ENCODE results near the gene CLDND1.

CLDND1 gene

GRCh38 chr3:98551236-98551635, 28.5 kb upstream of the CLDND1 start:
- no peak for DNase-seq

DNA sequence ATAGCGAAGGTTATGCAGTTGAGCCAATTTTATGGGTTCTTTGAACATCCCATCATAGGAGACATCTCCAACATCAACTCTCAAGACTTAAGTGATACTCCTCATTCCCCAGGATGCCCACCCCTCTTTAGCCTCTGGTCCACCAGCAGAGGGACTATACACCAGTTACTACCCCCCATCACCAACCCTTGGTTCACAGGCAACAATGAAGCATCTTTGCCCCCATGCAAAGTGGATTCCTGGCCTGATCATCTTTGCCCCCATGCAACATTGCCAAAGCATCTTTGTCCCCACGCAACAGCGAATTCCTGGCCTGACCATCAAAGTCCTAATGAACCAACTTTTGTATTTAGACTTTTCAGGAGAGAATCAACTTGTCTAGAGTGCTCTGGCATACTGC, 28.1 kb upstream of the CLDND1 start:
- DNase-seq: no peak

DNA sequence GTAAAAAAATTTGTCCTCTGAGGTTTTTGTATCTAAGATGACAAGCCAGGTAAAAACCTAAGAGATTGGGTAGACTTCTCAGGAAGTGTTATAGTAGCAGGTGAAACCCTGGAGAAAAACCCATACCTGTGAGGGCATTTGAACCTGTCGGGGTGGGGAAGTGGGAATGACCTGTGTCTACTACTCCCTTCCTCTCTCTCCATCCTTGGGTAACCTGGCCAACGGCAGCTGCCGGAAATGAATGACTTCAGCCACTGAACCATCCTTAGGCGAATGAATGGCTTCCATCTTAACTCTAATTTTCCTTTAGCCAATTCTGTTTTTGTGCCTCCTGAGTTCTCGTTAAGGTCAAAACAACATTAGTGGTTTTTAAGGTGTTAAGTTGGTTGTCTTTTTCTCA, 25.8 kb upstream of the CLDND1 start:
- no peak for DNase-seq

GRCh38 chr3:98545940-98546339, 23.2 kb upstream of the CLDND1 start:
- DNase-seq: no peak

DNA sequence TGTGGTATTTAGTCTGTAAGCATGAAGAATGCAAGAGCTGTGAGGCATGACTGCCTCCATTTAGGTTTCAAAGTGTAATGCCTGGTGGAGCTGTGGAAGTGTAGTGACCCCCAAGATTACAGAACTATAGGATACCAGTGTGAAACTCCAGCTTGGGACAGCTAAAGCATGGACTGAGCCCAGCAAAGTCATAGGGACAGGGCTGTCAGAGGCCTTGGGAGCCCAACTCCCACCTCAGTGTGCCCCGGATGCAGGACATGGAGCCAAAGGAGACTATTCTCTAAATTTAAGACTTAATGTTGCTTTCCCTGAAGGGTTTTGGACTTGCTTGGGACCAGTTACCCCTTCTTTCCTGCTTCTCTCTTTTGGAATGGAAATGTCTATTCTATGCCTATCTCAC, 19.9 kb upstream of the CLDND1 start:
- no peak for DNase-seq

DNA sequence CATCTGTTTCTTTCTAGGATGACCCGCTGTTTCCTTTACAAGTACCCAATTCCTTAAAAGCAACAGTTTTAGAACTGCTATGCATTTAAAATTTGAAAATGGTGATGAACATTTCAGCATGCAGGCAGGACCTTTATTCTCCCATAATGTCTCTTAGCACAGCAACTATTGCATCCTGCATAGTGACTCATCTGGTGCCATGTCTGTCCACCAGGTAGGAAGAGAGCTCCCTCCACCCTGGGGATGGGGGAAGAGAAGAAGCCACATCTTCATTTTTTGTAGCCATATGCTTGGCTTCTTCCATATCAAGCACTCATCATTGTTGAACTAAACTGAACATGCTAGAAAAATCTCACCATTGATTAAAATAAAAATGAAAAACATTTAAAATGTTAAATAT, 19.0 kb upstream of the CLDND1 start:
- no peak for DNase-seq

GRCh38 chr3:98540346-98540745, 17.6 kb upstream of the CLDND1 start:
- DNase-seq: no peak

GRCh38 chr3:98536456-98537017, 13.8 kb upstream of the CLDND1 start:
- DNase-seq: no peak

GRCh38 chr3:98534734-98535133, 12.0 kb upstream of the CLDND1 start:
- DNase-seq: no peak

- no peak for DNase-seq
Measured at GRCh38 chr3:98534168-98534567, 11.5 kb upstream of the CLDND1 start.

- no peak for DNase-seq
Measured at GRCh38 chr3:98532709-98533571, 10.2 kb upstream of the CLDND1 start.

DNA sequence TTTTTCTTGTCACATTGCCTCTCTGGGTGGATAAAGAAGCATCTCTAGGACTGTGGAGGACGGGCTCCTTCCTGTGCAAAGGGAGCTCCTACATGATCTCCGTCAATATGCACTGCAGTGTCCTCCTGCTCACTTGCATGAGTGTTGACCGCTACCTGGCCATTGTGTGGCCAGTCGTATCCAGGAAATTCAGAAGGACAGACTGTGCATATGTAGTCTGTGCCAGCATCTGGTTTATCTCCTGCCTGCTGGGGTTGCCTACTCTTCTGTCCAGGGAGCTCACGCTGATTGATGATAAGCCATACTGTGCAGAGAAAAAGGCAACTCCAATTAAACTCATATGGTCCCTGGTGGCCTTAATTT, 9.6 kb upstream of the CLDND1 start:
- no peak for DNase-seq

DNA sequence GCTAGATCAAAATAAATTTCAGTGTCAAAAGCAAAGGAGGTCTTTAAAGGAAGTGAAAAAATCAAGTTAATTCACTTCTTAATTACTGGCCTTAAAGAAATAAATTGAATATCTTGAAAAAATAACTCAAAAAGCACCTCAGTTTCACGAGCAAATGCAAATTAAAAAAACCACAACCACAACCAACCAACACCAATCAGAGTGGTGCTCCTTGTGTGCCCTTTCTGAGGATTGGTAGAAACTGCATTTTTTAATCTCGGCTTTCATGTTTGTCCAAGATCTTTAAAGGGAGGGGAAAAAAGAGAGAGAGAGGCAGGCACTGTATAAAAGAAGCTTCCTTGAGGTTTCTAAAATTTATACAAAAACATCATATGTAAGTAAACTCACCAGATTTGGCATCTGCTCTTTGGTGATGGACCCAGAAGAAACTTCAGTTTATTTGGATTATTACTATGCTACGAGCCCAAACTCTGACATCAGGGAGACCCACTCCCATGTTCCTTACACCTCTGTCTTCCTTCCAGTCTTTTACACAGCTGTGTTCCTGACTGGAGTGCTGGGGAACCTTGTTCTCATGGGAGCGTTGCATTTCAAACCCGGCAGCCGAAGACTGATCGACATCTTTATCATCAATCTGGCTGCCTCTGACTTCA, 9.0 kb upstream of the CLDND1 start, which contains the start of gene GPR15:
GPR15 (plus strand) TSS at position 357 of the 653 bp plus-strand sequence; CDS start at position 413, 56 bp downstream.
- no peak for DNase-seq

GRCh38 chr3:98530676-98531075, 8.0 kb upstream of the CLDND1 start:
- no peak for DNase-seq

DNA sequence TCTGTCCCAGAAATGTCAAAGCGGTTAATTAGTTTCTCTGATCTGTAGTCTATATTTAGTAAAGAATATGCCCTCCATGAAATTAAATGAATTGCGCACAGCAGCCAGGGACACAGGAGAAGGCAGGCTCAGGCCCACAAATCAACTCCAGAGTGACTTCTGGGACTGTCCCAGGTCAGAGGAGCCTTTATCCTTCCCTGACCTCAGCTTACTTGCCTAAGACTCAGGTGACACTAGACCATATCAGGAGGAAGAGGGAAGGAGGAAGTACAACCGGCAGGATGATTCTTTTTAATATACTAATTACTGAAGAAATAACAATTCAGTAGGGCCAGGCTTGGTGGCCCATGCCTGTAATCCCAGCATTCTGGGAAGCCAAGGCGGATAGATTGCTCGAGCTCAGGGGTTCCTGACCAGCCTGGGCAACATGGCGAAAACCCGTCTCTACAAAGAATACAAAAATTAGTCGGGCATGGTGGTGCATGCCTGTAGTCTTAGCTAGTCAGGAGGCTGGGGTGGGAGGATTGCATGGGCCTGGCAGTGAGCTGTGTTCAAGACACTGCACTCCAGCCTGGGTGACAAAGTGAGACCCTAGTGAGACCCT, 7.3 kb upstream of the CLDND1 start:
- DNase-seq: no peak

DNA sequence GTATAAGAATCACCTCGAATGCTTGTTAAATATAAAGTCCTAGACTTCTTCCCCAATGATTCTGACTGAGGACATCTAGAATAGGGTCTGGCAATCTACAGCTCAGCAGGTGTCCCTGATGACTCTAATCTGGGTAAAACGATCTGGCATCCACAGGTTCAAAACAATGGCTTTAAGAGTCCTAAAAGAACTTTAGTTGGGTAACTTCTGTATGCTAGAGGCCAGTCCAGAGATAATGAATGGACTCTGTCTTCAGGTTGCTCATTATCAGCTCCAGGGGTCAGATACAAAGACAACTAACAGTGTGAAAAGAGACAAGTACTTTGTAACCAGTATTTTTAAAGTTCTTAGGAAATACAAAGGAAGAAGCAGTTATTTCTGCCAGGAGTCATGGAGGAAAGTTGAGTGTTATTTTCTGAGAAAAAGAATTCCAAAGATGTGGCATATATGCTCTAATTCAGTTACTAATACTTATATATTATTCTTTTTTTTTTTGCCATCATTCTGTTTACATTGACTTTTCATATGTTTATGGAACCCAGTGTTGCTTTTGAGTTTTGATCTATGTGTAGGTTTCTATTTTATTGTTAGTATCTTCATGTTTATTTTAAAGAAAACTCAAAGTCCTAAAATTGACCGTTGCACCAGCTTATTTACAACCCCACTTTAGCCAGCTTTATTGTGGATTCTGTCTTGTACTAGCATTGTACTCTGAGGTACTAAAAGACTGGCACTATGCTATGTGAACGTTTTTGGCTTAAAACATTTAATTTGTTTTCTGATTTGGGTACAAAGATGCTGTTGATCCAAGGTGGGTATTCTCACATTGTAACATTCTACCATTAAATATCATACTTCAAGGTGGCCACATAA, 6.0 kb upstream of the CLDND1 start:
- no peak for DNase-seq

DNA sequence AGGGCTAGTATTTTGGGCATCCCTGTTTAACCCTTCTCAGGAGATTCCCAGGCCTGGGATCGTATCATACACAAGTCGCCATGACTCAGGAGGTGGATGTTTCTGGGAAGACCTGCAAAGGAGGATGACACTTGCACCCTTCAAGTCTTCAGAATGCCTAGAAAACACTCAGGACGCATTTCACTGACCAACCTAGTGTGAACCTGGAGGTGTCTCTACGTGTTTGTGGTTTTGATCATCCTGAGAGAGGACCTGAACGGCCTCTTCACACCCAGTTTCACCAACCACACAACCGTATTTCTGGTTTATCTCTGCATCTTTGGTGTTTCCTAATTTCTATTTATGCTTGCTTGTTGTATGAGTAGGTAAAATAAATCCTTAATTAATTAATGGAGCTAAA, 2.8 kb upstream of the CLDND1 start:
- no peak for DNase-seq

- peak; percentile 37 for DNase-seq
Measured at GRCh38 chr3:98521897-98522543, 682 bp downstream of the CLDND1 start.

DNA sequence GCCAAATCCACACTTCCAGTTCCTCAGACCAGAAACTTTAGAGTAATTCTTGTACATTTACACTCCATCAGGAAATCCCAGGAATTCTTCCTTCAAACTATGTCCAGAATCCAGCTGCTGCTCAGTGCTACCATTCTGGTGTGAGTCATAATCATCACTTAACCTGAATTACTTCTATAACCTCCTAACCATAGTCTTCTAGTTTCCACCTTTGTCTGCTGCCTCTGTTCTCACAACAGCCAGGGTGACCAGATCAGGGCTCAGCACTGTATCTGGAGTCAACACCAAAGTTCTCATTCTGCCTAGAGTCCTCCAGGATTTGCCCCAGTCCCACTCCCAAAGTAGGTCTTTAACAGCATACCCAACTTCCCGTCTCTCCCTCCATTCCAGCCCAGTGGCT, 3.4 kb downstream of the CLDND1 start:
- no peak for DNase-seq

GRCh38 chr3:98518816-98519215, 3.9 kb downstream of the CLDND1 start:
- no peak for DNase-seq

DNA sequence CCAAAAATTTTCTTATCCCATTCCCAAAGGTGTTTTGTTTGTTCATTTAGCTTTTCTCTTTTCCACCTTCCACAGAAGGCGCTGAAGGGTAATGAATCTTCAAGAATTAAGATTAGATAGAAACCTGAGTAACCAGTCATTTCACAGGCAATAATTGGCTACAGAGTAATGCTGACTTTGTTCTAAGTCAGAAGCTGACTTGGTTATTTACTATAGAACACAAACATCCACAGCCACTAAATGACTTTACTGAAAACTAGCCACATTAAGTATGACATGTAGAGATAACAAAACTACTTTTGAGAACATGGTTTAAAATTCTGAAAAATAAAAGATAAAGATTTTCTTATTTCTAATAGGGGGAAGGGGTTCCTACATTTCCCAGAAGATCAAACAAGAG, 7.8 kb downstream of the CLDND1 start:
- no peak for DNase-seq

DNA sequence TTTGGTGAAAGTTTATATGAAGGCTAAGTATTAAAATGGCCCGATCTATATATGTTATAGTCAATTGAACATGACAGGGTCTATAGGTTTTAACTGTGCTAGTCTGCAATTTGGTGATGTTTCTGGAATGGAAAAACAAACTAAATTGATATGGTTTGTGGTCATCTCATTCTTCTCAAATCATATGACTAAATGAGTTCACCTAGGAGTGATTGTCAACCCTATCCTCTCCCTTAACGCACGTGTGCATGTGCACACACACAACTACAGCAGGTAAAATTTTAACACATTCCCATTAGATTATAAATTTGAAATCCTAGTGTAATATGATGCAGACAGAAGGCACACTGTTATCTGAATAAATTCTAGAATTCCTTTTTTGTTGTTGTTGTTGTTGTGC, 9.0 kb downstream of the CLDND1 start:
- no peak for DNase-seq
